ENCODE data around the gene CHCHD3.

CHCHD3 gene

DNA sequence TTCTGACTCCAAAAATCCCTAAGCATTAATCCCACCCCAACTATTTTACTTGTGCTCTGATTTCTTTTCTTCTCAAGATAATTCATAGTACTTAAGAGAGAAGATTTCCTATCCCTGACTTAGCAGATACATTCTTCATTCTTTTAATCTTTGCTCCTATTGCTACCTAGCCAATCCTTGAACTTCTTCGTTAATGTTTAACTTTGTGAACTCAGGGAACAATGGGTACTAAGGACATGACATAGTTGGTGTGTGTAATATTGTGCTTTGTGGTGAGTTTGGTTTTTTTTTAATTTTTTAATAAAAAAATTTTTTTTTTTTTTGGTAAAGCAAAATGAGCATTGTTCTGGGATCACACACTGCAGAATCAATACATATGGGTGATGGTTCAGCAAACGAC, 166.2 kb downstream of the CHCHD3 start:
- TF ChIP-seq TAF1 (IDR thresholded peaks at IDR 0.05; ENCODE audit: borderline replicate concordance, insufficient read depth, low read length) (no peak), POLR2AphosphoS5 (IDR thresholded peaks at IDR 0.05; ENCODE audit: low read depth, low read length) (no peak), FOXP2 (optimal IDR thresholded peaks at IDR 0.05; ENCODE audit: borderline replicate concordance, extremely low read depth, extremely low read length, insufficient read depth) (no peak), SIN3A (IDR thresholded peaks at IDR 0.05; ENCODE audit: borderline replicate concordance, insufficient read depth, low read length) (no peak)
- TF ChIP-seq, protein P1, sequence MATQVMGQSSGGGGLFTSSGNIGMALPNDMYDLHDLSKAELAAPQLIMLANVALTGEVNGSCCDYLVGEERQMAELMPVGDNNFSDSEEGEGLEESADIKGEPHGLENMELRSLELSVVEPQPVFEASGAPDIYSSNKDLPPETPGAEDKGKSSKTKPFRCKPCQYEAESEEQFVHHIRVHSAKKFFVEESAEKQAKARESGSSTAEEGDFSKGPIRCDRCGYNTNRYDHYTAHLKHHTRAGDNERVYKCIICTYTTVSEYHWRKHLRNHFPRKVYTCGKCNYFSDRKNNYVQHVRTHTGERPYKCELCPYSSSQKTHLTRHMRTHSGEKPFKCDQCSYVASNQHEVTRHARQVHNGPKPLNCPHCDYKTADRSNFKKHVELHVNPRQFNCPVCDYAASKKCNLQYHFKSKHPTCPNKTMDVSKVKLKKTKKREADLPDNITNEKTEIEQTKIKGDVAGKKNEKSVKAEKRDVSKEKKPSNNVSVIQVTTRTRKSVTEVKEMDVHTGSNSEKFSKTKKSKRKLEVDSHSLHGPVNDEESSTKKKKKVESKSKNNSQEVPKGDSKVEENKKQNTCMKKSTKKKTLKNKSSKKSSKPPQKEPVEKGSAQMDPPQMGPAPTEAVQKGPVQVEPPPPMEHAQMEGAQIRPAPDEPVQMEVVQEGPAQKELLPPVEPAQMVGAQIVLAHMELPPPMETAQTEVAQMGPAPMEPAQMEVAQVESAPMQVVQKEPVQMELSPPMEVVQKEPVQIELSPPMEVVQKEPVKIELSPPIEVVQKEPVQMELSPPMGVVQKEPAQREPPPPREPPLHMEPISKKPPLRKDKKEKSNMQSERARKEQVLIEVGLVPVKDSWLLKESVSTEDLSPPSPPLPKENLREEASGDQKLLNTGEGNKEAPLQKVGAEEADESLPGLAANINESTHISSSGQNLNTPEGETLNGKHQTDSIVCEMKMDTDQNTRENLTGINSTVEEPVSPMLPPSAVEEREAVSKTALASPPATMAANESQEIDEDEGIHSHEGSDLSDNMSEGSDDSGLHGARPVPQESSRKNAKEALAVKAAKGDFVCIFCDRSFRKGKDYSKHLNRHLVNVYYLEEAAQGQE (IDR thresholded peaks at IDR 0.05; ENCODE audit: insufficient read depth in 1 of 2, low read depth in 2 of 2, low read length in 2 of 2), result no peak

DNA sequence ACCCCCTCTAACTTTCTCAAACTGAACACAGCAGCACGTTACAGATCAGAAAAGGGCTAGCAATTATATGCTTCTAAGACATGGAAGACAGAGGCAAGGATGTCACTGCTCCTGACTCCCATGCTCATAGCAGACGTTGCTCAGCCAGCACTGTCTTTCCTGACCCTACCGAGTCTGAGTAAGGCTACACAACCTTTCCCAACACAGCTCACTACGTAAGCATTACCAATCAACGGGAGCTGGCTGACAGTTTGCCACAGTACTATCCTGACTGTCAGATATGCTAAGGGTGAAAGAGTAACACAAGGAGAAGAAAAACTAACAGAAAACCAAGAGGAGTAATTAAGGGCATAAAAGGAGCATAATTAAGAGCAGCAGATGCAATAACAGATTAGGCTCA, 171.2 kb downstream of the CHCHD3 start:
- TF ChIP-seq, protein P1 (IDR thresholded peaks at IDR 0.05; ENCODE audit: insufficient read depth in 1 of 2, low read depth in 2 of 2, low read length in 2 of 2), result no peak
- no peak for TF ChIP-seq SIN3A (IDR thresholded peaks at IDR 0.05; ENCODE audit: borderline replicate concordance, insufficient read depth, low read length)
- no peak for TF ChIP-seq POLR2AphosphoS5 (IDR thresholded peaks at IDR 0.05; ENCODE audit: low read depth, low read length)
- TF ChIP-seq TAF1 (IDR thresholded peaks at IDR 0.05; ENCODE audit: borderline replicate concordance, insufficient read depth, low read length), result no peak
- no peak for TF ChIP-seq FOXP2 (optimal IDR thresholded peaks at IDR 0.05; ENCODE audit: borderline replicate concordance, extremely low read depth, extremely low read length, insufficient read depth)

DNA sequence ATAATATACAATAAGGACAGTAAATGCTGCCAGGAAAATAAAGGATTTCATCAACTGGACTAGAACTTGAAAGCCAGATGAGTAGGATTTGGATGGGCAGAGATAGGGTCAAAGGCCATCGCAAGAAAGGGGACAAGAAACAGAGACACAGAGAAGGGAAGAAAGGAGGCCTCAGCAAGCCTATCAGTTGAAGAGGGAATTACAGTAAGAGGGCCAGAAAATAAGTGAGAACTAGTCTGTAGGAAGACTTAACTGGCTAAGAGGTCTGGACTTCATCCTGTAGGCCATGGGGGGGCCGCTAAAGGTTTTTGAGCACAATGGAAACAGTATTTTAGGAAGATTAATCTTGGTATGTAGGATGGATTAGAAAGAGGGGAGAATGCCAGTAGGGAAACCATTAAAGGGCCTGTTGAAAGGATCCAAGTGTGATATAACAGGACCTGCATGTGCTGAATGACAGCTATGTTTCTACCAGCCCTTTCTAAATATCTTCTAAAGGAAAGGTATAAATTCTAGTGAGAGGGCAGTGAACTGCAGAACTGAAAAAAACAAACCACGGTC, 174.4 kb downstream of the CHCHD3 start:
- TF ChIP-seq SIN3A (IDR thresholded peaks at IDR 0.05; ENCODE audit: borderline replicate concordance, insufficient read depth, low read length), result no peak
- no peak for TF ChIP-seq FOXP2 (optimal IDR thresholded peaks at IDR 0.05; ENCODE audit: borderline replicate concordance, extremely low read depth, extremely low read length, insufficient read depth)
- TF ChIP-seq, protein P1 (IDR thresholded peaks at IDR 0.05; ENCODE audit: insufficient read depth in 1 of 2, low read depth in 2 of 2, low read length in 2 of 2), result no peak
- TF ChIP-seq TAF1 (IDR thresholded peaks at IDR 0.05; ENCODE audit: borderline replicate concordance, insufficient read depth, low read length), result no peak
- TF ChIP-seq POLR2AphosphoS5 (IDR thresholded peaks at IDR 0.05; ENCODE audit: low read depth, low read length), result no peak

DNA sequence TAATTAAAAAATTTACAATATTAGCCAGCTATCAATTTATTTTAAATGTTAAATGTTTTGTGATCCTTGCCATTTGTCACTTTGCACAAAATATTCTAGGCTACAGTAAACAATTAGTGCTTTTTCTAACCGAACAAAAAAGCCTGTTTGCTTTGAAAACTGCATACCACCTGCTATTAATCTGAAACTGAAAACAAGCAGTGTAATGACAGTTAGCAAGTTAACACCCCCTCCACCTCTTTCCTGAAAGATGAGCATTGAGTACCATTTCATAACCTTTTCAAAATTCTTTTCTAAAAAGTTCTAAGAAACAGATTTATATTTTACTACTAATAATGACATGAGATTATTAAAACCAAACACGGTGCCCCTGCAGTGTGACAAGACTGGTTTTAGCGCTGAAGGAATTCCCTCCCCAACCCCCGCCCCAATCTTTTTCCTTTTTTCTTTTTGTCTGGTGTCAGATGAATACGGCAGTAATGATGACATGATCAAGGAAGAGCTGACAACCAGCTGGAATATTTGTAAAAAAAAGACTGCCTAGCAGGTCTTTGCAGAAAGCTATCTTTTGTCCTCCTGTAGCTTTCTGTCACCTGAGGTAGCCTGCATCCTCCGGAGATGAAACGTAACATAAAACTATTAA, 175.6 kb downstream of the CHCHD3 start:
- TF ChIP-seq, protein P1 (IDR thresholded peaks at IDR 0.05; ENCODE audit: insufficient read depth in 1 of 2, low read depth in 2 of 2, low read length in 2 of 2), result no peak
- no peak for TF ChIP-seq SIN3A (IDR thresholded peaks at IDR 0.05; ENCODE audit: borderline replicate concordance, insufficient read depth, low read length)
- no peak for TF ChIP-seq TAF1 (IDR thresholded peaks at IDR 0.05; ENCODE audit: borderline replicate concordance, insufficient read depth, low read length)
- TF ChIP-seq POLR2AphosphoS5 (IDR thresholded peaks at IDR 0.05; ENCODE audit: low read depth, low read length), result no peak
- TF ChIP-seq FOXP2 (optimal IDR thresholded peaks at IDR 0.05; ENCODE audit: borderline replicate concordance, extremely low read depth, extremely low read length, insufficient read depth), result no peak
